ENCODE data around the gene PSMB11.

Gene PSMB11

GRCh38 chr14:23015618-23016017, 26.4 kb upstream of the PSMB11 start:
- no peak for DNase-seq

- no peak for DNase-seq
Observed at GRCh38 chr14:23017091-23017490, 24.9 kb upstream of the PSMB11 start.

GRCh38 chr14:23018107-23018506, 23.9 kb upstream of the PSMB11 start:
- DNase-seq, result no peak

GRCh38 chr14:23020143-23021128, 21.6 kb upstream of the PSMB11 start:
- DNase-seq, result no peak

- no peak for DNase-seq
Observed at GRCh38 chr14:23021434-23021833, 20.6 kb upstream of the PSMB11 start.

- DNase-seq, result no peak
Observed at GRCh38 chr14:23021889-23022442, 20.0 kb upstream of the PSMB11 start.

- no peak for DNase-seq
Observed at GRCh38 chr14:23023022-23023794, 18.8 kb upstream of the PSMB11 start.

- DNase-seq, result no peak
Observed at GRCh38 chr14:23023795-23024152, 18.2 kb upstream of the PSMB11 start.

- no peak for DNase-seq
Observed at GRCh38 chr14:23024612-23025075, 17.4 kb upstream of the PSMB11 start.

- DNase-seq, result peak; percentile 6
Observed at GRCh38 chr14:23025151-23025814, 16.7 kb upstream of the PSMB11 start.

- DNase-seq, result peak; percentile 12
Observed at GRCh38 chr14:23028799-23029198, 13.2 kb upstream of the PSMB11 start.

GRCh38 chr14:23030936-23031335, 11.1 kb upstream of the PSMB11 start:
- no peak for DNase-seq

- DNase-seq, result no peak
Observed at GRCh38 chr14:23033251-23033727, 8.7 kb upstream of the PSMB11 start.

GRCh38 chr14:23033801-23034497, 8.1 kb upstream of the PSMB11 start:
- no peak for DNase-seq

GRCh38 chr14:23034498-23035302, 7.3 kb upstream of the PSMB11 start, which contains the start of gene PSMB5:
TSS of gene PSMB5 (minus strand) at chr14:23034900. CDS start at chr14:23034881, 19 bp downstream.
- peak; percentile 84 for DNase-seq

- no peak for DNase-seq
Observed at GRCh38 chr14:23035303-23036144, 6.5 kb upstream of the PSMB11 start.

- DNase-seq, result no peak
Observed at GRCh38 chr14:23040100-23040499, 1.9 kb upstream of the PSMB11 start.

GRCh38 chr14:23041729-23042128, 283 bp upstream of the PSMB11 start:
- no peak for DNase-seq

- DNase-seq, result no peak
Observed at GRCh38 chr14:23043145-23043544, 1.1 kb downstream of the PSMB11 start.

GRCh38 chr14:23043754-23044153, 1.7 kb downstream of the PSMB11 start:
- DNase-seq, result no peak

Measured in activated CD4-positive, alpha-beta T cell treated with anti-CD3 and anti-CD28 coated beads, Interleukin-2, amount 50 U/mL, for 1 hour (primary cell).